ENCODE measurements around the gene KRT32.

- TF ChIP-seq RAD21 (CRISPR knock-in tag; conservative IDR thresholded peaks at IDR 0.05 in 1 of 2, IDR thresholded peaks at IDR 0.05 in 1 of 2) = no peak
- TF ChIP-seq KDM1A (IDR thresholded peaks at IDR 0.05) = no peak
- TF ChIP-seq SIRT6 (IDR thresholded peaks at IDR 0.05; ENCODE audit: low read depth, low read length) = no peak
Observed at GRCh38 chr17:41492771-41493170, 25.6 kb upstream of the KRT32 start.
